GM13976 (cell line): ENCODE results near the gene PTTG2.
"Not testable (repeated sequence)": the region's sequence is repeated elsewhere in the genome, so short reads cannot be mapped to it uniquely, and the experiment has no call there.

ENCODE experiments used
- DNase-seq: peaks from one replicate; pipeline ENCODE4 v3.0.0; 2012; ENCODE audit warnings: low spot score
- in situ Hi-C: fragments of 300-500 bp; cut with MboI; formaldehyde crosslinking; loops from one replicate; pipeline ENCODE4 v1.12.0; 2022; ENCODE audit warnings: low sequenced_read_pairs, mixed read lengths, inconsistent platforms; ENCODE audit not compliant: unreplicated experiment
- TF ChIP-seq, protein P1 (sequence below): IDR thresholded peaks from 2 replicates; pipeline ENCODE4 v1.5.1; 2012; ENCODE audit warnings: borderline replicate concordance, mild to moderate bottlenecking; ENCODE audit not compliant: insufficient read depth; ENCODE audit errors: extremely low read depth, missing control alignments, control extremely low read depth

Gene PTTG2

DNA sequence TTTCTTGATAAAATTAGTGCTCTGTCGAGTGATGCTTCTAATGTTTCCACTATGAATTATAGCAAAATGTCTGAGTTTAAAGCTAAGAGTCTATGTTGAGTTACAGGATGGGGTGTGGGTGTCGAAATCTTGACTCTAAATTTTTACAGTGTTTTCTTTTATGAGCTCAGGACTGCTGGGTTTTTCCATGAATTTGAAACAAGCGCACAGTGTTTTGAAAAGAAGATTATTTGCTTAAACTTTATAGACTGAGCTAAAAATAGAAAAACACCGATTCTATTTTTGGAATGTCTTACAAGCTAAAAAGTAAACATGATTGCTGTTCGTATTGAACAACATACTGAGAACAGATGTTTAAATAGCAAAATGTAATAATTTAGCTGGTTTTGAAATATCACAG, 7.5 kb downstream of the PTTG2 start:
- no peak for DNase-seq
- in situ Hi-C loops = no loop called here
- TF ChIP-seq, protein P1, sequence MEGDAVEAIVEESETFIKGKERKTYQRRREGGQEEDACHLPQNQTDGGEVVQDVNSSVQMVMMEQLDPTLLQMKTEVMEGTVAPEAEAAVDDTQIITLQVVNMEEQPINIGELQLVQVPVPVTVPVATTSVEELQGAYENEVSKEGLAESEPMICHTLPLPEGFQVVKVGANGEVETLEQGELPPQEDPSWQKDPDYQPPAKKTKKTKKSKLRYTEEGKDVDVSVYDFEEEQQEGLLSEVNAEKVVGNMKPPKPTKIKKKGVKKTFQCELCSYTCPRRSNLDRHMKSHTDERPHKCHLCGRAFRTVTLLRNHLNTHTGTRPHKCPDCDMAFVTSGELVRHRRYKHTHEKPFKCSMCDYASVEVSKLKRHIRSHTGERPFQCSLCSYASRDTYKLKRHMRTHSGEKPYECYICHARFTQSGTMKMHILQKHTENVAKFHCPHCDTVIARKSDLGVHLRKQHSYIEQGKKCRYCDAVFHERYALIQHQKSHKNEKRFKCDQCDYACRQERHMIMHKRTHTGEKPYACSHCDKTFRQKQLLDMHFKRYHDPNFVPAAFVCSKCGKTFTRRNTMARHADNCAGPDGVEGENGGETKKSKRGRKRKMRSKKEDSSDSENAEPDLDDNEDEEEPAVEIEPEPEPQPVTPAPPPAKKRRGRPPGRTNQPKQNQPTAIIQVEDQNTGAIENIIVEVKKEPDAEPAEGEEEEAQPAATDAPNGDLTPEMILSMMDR = no peak

DNA sequence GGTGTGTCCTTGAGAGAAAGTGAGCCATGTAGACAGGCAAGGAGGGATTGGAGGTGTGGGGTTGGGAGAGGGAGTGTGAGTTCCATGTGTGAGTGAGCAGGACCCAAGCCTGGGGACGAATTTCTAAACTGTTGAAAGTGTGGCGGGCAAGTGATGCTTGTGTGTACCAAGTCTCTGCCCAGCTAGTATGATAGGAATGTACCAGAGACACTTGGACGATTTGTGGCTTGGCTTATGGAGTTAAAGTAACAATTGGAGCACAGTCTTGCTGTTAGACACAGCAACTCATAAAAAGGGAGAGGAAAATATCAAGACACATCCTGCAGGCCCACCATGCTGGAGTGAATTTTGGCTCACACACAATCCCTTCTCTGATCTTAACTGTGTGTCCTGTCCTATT, 8.5 kb downstream of the PTTG2 start:
- in situ Hi-C loops = no loop called here
- TF ChIP-seq, protein P1 = no peak
- no peak for DNase-seq

DNA sequence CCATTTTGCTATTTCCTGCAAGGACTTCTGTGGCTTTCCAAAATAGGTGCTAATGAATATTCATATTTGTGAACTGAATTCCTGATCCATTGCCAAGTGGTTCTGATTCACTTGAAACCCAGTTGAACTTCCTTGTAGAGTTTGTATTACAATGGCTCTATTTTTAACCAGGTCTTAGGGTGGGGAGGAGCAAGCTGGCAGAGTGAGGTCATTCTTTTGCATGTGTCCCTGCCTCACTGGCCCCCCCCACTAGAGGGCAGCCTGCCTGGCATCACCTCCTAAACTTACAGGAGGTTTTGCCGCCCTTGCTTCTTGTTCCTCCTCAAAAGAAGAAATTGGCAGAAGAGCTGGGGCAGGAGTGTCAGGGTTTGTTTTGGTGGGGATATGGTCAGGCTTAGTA, 10.5 kb downstream of the PTTG2 start:
- TF ChIP-seq, protein P1 = peak; percentile 35
- in situ Hi-C loops = no loop called here
- no peak for DNase-seq

DNA sequence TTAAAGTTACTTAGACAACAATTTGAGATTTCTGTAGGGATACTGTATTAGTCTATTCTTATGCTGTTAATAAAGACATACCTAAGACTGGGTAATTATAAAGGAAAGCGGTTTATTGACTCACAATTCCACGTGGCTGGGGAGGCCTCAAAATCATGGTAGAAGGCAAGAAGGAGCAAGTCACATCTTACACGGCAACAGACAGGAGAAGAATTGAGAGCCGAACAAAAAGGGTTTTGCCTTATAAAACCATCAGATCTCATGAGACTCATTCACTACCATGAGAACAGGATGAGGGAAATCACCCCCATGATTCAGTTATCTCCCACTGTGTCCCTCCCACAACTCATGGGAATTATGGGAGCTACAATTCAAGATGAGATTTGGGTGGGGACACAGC, 11.0 kb downstream of the PTTG2 start:
- in situ Hi-C loops = no loop called here
- DNase-seq = no peak
- TF ChIP-seq, protein P1 = no peak

DNA sequence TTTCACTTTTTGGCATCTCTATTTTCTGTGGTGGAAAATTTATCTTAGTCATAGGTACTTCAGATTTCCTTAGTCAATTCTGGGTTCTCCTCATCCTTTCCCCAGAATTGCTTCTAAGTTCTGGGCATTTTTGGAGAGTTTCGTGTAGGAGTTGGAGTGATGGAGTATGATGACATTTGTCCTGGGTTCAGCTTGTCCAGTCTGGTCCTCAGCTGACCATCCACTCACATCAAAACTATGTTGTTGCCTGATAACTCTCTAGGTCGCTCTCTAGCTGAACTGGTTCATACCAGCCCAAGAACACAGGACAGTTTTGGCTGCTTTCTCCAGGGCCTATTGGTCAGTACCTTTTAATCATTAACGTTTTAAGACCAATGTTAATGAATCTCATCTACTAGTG, 13.2 kb downstream of the PTTG2 start:
- in situ Hi-C loops = no loop called here
- TF ChIP-seq, protein P1 = no peak
- no peak for DNase-seq

DNA sequence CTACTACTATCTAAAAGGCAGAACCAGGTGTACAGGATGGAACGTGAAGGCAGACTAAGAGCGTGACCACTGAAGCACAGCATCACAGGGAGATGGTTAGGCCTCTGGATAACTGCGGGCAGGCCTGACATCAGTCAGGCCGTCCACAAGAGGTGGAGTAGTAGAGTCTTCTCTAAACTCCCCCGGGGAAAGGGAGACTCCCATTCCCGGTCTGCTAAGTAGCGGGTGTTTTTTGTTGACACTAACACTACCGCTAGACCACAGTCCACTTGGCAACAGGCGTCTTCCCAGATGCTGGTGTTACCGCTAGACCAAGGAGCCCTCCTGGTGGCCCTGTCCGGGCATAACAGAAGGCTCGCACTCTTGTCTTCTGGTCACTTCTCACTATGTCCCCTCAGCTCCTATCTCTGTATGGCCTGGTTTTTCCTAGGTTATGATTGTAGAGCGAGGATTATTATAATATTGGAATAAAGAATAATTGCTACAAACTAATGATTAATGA, 15.2 kb downstream of the PTTG2 start:
- in situ Hi-C loops, DNase-seq: not testable (repeated sequence)

DNA sequence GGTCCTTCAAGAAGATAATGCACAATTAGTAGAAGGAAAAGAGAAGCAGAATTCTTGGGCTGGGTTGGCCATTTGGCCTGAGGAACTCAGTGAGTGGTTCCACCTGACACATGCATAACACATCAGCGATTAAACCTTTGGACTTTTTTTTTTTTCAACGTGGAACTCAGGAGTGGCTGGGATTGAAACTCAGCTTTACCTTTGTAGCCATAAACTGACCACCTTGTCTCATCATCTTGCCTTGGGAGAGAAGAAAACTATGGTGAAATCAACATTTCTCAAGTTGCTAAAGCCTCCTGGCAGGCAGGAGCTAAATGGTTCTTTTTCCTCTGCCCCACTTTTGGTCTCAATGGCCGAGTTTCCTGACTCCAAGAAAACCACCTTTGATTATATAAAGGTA, 16.3 kb downstream of the PTTG2 start:
- DNase-seq = no peak
- TF ChIP-seq, protein P1 = no peak
- in situ Hi-C loops = no loop called here
